ENCODE data around the gene TDRD7. TPM values are rescaled to one million over a fixed set of nuclear protein-coding genes. Genes with fewer than 3 reads are reported as not detected.

The TDRD7 gene
- total and polyA plus RNA-seq, 2 of the 13 experiments (the other 11 are each of a cell fraction or from before 2014, with no cell fraction given) = 9.8 to 15.5 TPM

DNA sequence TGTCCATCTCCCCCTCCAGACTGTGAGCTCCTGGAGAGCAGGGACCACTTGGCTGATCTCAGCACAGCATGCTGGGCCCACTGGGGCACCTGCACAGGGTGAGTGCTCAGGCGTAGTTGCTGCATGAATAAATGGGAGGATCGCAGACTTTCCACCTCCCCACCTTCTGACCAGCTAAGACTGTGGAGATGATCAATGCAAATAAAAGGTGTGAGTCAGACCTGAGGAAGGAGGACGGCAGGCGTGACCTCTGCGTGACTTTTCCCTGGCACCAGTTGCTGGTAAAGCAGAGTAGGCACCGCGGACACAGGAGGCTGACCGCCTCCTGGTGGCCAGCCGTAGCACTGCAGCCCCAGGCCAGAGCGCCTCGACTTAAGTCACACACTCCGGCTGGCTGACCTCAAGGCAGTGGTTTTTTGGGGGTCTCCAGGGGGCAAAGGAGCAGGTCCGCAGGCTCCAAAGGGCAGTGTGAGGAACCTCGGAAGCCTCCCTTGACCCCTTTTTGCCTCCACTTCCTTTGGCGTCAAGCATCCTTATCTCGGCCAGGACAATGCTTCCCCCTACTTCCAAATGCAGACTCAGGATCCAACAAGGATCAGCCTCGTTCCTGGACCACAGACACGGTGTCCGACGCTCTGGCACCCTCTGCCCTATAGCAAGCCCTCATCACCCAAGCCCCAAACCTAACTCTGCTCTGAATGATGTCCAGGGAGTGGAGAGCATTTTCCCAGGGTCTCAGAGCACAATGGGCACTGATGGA, 12.7 kb upstream of the TDRD7 start (continued):
- TF ChIP-seq, protein P1, sequence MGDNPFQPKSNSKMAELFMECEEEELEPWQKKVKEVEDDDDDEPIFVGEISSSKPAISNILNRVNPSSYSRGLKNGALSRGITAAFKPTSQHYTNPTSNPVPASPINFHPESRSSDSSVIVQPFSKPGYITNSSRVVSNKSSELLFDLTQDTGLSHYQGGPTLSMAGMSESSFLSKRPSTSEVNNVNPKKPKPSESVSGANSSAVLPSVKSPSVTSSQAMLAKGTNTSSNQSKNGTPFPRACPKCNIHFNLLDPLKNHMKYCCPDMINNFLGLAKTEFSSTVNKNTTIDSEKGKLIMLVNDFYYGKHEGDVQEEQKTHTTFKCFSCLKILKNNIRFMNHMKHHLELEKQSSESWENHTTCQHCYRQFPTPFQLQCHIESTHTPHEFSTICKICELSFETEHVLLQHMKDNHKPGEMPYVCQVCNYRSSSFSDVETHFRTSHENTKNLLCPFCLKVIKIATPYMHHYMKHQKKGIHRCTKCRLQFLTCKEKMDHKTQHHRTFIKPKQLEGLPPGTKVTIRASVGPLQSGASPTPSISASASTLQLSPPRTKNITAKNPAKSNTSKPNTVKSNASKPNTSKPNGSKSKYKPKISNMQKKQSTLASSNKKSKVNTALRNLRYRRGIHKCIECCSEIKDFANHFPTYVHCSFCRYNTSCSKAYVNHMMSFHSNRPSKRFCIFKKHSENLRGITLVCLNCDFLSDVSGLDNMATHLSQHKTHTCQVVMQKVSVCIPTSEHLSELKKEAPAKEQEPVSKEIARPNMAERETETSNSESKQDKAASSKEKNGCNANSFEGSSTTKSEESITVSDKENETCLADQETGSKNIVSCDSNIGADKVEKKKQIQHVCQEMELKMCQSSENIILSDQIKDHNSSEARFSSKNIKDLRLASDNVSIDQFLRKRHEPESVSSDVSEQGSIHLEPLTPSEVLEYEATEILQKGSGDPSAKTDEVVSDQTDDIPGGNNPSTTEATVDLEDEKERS (CRISPR knock-in tag; IDR thresholded peaks at IDR 0.05) = no peak
- TF ChIP-seq ONECUT2 (CRISPR knock-in tag; IDR thresholded peaks at IDR 0.05) = no peak
- TF ChIP-seq CHD2 (IDR thresholded peaks at IDR 0.05; ENCODE audit: low read depth, low read length) = no peak
- TF ChIP-seq, protein P2, sequence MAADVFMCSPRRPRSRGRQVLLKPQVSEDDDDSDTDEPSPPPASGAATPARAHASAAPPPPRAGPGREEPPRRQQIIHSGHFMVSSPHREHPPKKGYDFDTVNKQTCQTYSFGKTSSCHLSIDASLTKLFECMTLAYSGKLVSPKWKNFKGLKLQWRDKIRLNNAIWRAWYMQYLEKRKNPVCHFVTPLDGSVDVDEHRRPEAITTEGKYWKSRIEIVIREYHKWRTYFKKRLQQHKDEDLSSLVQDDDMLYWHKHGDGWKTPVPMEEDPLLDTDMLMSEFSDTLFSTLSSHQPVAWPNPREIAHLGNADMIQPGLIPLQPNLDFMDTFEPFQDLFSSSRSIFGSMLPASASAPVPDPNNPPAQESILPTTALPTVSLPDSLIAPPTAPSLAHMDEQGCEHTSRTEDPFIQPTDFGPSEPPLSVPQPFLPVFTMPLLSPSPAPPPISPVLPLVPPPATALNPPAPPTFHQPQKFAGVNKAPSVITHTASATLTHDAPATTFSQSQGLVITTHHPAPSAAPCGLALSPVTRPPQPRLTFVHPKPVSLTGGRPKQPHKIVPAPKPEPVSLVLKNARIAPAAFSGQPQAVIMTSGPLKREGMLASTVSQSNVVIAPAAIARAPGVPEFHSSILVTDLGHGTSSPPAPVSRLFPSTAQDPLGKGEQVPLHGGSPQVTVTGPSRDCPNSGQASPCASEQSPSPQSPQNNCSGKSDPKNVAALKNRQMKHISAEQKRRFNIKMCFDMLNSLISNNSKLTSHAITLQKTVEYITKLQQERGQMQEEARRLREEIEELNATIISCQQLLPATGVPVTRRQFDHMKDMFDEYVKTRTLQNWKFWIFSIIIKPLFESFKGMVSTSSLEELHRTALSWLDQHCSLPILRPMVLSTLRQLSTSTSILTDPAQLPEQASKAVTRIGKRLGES (CRISPR knock-in tag; IDR thresholded peaks at IDR 0.05; ENCODE audit: borderline replicate concordance) = no peak
- TF ChIP-seq ZMYM4 (CRISPR knock-in tag; IDR thresholded peaks at IDR 0.05) = no peak
- TF ChIP-seq, protein P3, sequence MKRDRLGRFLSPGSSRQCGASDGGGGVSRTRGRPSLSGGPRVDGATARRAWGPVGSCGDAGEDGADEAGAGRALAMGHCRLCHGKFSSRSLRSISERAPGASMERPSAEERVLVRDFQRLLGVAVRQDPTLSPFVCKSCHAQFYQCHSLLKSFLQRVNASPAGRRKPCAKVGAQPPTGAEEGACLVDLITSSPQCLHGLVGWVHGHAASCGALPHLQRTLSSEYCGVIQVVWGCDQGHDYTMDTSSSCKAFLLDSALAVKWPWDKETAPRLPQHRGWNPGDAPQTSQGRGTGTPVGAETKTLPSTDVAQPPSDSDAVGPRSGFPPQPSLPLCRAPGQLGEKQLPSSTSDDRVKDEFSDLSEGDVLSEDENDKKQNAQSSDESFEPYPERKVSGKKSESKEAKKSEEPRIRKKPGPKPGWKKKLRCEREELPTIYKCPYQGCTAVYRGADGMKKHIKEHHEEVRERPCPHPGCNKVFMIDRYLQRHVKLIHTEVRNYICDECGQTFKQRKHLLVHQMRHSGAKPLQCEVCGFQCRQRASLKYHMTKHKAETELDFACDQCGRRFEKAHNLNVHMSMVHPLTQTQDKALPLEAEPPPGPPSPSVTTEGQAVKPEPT (CRISPR knock-in tag; IDR thresholded peaks at IDR 0.05; ENCODE audit: low read depth) = no peak
- TF ChIP-seq, protein P4, sequence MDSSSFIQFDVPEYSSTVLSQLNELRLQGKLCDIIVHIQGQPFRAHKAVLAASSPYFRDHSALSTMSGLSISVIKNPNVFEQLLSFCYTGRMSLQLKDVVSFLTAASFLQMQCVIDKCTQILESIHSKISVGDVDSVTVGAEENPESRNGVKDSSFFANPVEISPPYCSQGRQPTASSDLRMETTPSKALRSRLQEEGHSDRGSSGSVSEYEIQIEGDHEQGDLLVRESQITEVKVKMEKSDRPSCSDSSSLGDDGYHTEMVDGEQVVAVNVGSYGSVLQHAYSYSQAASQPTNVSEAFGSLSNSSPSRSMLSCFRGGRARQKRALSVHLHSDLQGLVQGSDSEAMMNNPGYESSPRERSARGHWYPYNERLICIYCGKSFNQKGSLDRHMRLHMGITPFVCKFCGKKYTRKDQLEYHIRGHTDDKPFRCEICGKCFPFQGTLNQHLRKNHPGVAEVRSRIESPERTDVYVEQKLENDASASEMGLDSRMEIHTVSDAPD (CRISPR knock-in tag; IDR thresholded peaks at IDR 0.05) = 0 out of 2 replicates have a peak, but pooled peaks have one; percentile 55
- no peak for TF ChIP-seq PTBP1 (IDR thresholded peaks at IDR 0.05; ENCODE audit: low read depth, low read length, poor library complexity, severe bottlenecking)
- TF ChIP-seq, protein P5, sequence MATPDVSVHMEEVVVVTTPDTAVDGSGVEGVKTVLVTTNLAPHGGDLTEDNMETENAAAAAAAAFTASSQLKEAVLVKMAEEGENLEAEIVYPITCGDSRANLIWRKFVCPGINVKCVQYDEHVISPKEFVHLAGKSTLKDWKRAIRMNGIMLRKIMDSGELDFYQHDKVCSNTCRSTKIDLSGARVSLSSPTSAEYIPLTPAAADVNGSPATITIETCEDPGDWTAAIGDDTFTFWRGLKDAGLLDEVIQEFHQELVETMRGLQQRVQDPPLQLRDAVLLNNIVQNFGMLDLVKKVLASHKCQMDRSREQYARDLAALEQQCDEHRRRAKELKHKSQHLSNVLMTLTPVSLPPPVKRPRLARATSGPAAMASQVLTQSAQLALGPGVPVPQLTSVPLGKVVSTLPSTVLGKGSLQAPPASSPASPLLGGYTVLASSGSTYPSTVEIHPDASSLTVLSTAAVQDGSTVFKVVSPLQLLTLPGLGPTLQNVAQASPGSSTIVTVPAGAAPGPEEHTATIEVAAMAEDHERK (CRISPR knock-in tag; IDR thresholded peaks at IDR 0.05; ENCODE audit: low read depth) = no peak
- no peak for TF ChIP-seq ZNF256 (CRISPR knock-in tag; conservative IDR thresholded peaks at IDR 0.05)
- no peak for TF ChIP-seq SATB2 (CRISPR knock-in tag; IDR thresholded peaks at IDR 0.05)
- TF ChIP-seq, protein P6, sequence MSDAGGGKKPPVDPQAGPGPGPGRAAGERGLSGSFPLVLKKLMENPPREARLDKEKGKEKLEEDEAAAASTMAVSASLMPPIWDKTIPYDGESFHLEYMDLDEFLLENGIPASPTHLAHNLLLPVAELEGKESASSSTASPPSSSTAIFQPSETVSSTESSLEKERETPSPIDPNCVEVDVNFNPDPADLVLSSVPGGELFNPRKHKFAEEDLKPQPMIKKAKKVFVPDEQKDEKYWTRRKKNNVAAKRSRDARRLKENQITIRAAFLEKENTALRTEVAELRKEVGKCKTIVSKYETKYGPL (CRISPR knock-in tag; IDR thresholded peaks at IDR 0.05) = no peak
- TF ChIP-seq SP4 (CRISPR knock-in tag; IDR thresholded peaks at IDR 0.05) = no peak
- TF ChIP-seq TEAD3 (CRISPR knock-in tag; optimal IDR thresholded peaks at IDR 0.05; ENCODE audit: borderline replicate concordance) = peak; percentile 43
- no peak for TF ChIP-seq ZNF563 (CRISPR knock-in tag; IDR thresholded peaks at IDR 0.05)
- no peak for TF ChIP-seq HDAC6 (IDR thresholded peaks at IDR 0.05; ENCODE audit: low read depth, low read length)
- TF ChIP-seq ATF7-NPFF (CRISPR knock-in tag; IDR thresholded peaks at IDR 0.05; ENCODE audit: low read depth) = no peak

All from HepG2 (cell line).